ENCODE measurements around the gene DCHS1. TPM values are rescaled to one million over a fixed set of nuclear protein-coding genes. Genes with fewer than 3 reads are reported as not detected.

The DCHS1 gene
- total and polyA plus RNA-seq, 9 of the 15 experiments (the other 6 are each of a cell fraction or from before 2014, with no cell fraction given), result 0.04 to 0.49 (median 0.14) TPM; not detected in 2

DNA sequence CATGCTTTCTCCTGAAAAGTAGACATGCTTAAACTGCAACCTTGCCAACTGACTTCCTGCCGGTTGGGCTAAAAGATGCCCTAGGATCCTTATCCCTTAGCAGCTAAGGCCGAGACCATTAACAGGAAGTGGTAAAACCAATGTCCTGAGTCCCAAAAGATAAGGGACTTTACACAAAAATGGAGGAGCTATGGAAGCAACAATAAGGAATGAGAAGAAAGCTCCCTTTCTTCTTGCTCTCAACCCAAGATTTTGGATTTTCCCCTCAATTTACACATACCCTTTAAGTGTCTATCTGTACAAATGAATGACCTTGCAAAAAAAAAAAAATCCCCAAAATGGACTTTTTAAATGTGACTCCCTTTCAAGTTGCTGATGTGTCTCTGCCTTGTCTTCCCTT is 16.4 kb upstream of the DCHS1 start (continued):
- TF ChIP-seq PCBP1 (IDR thresholded peaks at IDR 0.05; ENCODE audit: low read depth, low read length, poor library complexity, severe bottlenecking), result no peak
- TF ChIP-seq ZNF785 (CRISPR knock-in tag; IDR thresholded peaks at IDR 0.05), result no peak
- TF ChIP-seq HMG20B (CRISPR knock-in tag; IDR thresholded peaks at IDR 0.05), result no peak
- TF ChIP-seq, protein P1, sequence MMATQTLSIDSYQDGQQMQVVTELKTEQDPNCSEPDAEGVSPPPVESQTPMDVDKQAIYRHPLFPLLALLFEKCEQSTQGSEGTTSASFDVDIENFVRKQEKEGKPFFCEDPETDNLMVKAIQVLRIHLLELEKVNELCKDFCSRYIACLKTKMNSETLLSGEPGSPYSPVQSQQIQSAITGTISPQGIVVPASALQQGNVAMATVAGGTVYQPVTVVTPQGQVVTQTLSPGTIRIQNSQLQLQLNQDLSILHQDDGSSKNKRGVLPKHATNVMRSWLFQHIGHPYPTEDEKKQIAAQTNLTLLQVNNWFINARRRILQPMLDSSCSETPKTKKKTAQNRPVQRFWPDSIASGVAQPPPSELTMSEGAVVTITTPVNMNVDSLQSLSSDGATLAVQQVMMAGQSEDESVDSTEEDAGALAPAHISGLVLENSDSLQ (IDR thresholded peaks at IDR 0.05), result no peak
- TF ChIP-seq, protein P2, sequence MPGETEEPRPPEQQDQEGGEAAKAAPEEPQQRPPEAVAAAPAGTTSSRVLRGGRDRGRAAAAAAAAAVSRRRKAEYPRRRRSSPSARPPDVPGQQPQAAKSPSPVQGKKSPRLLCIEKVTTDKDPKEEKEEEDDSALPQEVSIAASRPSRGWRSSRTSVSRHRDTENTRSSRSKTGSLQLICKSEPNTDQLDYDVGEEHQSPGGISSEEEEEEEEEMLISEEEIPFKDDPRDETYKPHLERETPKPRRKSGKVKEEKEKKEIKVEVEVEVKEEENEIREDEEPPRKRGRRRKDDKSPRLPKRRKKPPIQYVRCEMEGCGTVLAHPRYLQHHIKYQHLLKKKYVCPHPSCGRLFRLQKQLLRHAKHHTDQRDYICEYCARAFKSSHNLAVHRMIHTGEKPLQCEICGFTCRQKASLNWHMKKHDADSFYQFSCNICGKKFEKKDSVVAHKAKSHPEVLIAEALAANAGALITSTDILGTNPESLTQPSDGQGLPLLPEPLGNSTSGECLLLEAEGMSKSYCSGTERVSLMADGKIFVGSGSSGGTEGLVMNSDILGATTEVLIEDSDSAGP (CRISPR knock-in tag; IDR thresholded peaks at IDR 0.05), result no peak
- no peak for TF ChIP-seq ZNF146 (CRISPR knock-in tag; IDR thresholded peaks at IDR 0.05; ENCODE audit: unreplicated experiment)
- TF ChIP-seq KAT8 (IDR thresholded peaks at IDR 0.05; ENCODE audit: low read depth), result no peak
- TF ChIP-seq, protein P3, sequence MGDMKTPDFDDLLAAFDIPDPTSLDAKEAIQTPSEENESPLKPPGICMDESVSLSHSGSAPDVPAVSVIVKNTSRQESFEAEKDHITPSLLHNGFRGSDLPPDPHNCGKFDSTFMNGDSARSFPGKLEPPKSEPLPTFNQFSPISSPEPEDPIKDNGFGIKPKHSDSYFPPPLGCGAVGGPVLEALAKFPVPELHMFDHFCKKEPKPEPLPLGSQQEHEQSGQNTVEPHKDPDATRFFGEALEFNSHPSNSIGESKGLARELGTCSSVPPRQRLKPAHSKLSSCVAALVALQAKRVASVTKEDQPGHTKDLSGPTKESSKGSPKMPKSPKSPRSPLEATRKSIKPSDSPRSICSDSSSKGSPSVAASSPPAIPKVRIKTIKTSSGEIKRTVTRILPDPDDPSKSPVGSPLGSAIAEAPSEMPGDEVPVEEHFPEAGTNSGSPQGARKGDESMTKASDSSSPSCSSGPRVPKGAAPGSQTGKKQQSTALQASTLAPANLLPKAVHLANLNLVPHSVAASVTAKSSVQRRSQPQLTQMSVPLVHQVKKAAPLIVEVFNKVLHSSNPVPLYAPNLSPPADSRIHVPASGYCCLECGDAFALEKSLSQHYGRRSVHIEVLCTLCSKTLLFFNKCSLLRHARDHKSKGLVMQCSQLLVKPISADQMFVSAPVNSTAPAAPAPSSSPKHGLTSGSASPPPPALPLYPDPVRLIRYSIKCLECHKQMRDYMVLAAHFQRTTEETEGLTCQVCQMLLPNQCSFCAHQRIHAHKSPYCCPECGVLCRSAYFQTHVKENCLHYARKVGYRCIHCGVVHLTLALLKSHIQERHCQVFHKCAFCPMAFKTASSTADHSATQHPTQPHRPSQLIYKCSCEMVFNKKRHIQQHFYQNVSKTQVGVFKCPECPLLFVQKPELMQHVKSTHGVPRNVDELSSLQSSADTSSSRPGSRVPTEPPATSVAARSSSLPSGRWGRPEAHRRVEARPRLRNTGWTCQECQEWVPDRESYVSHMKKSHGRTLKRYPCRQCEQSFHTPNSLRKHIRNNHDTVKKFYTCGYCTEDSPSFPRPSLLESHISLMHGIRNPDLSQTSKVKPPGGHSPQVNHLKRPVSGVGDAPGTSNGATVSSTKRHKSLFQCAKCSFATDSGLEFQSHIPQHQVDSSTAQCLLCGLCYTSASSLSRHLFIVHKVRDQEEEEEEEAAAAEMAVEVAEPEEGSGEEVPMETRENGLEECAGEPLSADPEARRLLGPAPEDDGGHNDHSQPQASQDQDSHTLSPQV (IDR thresholded peaks at IDR 0.05), result peak; percentile 57
- TF ChIP-seq, protein P4, sequence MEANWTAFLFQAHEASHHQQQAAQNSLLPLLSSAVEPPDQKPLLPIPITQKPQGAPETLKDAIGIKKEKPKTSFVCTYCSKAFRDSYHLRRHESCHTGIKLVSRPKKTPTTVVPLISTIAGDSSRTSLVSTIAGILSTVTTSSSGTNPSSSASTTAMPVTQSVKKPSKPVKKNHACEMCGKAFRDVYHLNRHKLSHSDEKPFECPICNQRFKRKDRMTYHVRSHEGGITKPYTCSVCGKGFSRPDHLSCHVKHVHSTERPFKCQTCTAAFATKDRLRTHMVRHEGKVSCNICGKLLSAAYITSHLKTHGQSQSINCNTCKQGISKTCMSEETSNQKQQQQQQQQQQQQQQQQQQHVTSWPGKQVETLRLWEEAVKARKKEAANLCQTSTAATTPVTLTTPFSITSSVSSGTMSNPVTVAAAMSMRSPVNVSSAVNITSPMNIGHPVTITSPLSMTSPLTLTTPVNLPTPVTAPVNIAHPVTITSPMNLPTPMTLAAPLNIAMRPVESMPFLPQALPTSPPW (CRISPR knock-in tag; IDR thresholded peaks at IDR 0.05), result peak; percentile 22; the same call in 1 of the 2 replicates
- TF ChIP-seq ZFP36 (IDR thresholded peaks at IDR 0.05; ENCODE audit: low read depth, low read length, partially characterized antibody), result no peak
- no peak for TF ChIP-seq ZKSCAN1 (IDR thresholded peaks at IDR 0.05; ENCODE audit: low read depth, low read length)
- TF ChIP-seq DMBX1 (CRISPR knock-in tag; IDR thresholded peaks at IDR 0.05; ENCODE audit: borderline replicate concordance), result peak; percentile 63
- TF ChIP-seq ZNF263 (CRISPR knock-in tag; IDR thresholded peaks at IDR 0.05; ENCODE audit: borderline replicate concordance), result no peak
- TF ChIP-seq, protein P5, sequence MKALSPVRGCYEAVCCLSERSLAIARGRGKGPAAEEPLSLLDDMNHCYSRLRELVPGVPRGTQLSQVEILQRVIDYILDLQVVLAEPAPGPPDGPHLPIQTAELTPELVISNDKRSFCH (CRISPR knock-in tag; IDR thresholded peaks at IDR 0.05), result no peak
- TF ChIP-seq, protein P5 (tag; IDR thresholded peaks at IDR 0.05), result no peak
- no peak for TF ChIP-seq CBFA2T2 (conservative IDR thresholded peaks at IDR 0.05)
- TF ChIP-seq ZC3H11A (IDR thresholded peaks at IDR 0.05; ENCODE audit: low read depth, low read length), result no peak
- no peak for TF ChIP-seq RBM22 (IDR thresholded peaks at IDR 0.05; ENCODE audit: low read depth, low read length, poor library complexity, severe bottlenecking)

All from K562 (cell line).